Astrocyte of the cerebellum (primary cell): ENCODE measurements around the gene TRIM8.
"Not testable (repeated sequence)": the region's sequence is repeated elsewhere in the genome, so short reads cannot be mapped to it uniquely, and the experiment has no call there.

ENCODE experiments used
- DNase-seq: peaks from one replicate; pipeline ENCODE4 v3.0.0-alpha.2; 2011; ENCODE audit warnings: low read depth
- H3K4me3 ChIP-seq: 2 replicates; pipeline ENCODE4 v1.5.1; 2011; ENCODE audit warnings: mild to moderate bottlenecking, low read depth, low read length, moderate library complexity
- in situ Hi-C: cut with HindIII; loops from 2 replicates; pipeline ENCODE4 v1.10.0; 2017; ENCODE audit warnings: low sequenced_read_pairs
- TF ChIP-seq, protein P1 (sequence below): IDR thresholded peaks from 2 replicates; pipeline ENCODE4 v1.5.1; 2012; ENCODE audit warnings: low read length, low read depth, moderate library complexity, mild to moderate bottlenecking; ENCODE audit errors: missing control alignments

The TRIM8 gene

DNA sequence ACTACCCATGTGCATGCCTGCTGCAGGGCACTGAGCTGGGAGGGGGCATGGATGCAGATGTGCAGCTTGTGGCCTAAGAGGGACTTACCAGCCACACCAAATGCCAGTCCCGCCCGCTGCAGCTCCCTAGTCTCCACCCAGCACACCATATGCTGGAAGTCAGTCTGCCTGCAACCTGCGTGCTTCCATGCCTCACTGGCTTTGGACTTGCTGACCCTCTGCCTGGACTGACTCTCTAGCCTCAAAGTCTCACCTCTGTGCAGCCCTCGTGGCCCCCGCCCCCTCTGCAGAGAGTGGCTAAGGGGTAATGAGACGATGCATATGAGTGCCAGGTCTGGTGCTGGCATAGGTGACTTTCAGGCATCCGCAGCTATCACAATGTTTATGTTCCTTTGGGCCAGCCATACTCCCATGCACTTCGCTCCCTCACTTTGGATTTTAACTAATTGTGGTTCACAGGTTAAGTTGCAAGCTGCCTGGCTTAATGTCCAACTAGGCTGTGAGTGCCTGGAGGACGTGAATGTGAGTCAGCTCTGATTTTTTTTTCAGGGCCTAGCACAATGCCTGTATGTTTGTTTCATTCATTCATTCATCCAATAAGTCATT lies 21.7 kb downstream of the TRIM8 start:
- TF ChIP-seq, protein P1, sequence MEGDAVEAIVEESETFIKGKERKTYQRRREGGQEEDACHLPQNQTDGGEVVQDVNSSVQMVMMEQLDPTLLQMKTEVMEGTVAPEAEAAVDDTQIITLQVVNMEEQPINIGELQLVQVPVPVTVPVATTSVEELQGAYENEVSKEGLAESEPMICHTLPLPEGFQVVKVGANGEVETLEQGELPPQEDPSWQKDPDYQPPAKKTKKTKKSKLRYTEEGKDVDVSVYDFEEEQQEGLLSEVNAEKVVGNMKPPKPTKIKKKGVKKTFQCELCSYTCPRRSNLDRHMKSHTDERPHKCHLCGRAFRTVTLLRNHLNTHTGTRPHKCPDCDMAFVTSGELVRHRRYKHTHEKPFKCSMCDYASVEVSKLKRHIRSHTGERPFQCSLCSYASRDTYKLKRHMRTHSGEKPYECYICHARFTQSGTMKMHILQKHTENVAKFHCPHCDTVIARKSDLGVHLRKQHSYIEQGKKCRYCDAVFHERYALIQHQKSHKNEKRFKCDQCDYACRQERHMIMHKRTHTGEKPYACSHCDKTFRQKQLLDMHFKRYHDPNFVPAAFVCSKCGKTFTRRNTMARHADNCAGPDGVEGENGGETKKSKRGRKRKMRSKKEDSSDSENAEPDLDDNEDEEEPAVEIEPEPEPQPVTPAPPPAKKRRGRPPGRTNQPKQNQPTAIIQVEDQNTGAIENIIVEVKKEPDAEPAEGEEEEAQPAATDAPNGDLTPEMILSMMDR = no peak
- H3K4me3 ChIP-seq = no peak overlapping the region
- DNase-seq = no peak
- in situ Hi-C loops = no loop called here

DNA sequence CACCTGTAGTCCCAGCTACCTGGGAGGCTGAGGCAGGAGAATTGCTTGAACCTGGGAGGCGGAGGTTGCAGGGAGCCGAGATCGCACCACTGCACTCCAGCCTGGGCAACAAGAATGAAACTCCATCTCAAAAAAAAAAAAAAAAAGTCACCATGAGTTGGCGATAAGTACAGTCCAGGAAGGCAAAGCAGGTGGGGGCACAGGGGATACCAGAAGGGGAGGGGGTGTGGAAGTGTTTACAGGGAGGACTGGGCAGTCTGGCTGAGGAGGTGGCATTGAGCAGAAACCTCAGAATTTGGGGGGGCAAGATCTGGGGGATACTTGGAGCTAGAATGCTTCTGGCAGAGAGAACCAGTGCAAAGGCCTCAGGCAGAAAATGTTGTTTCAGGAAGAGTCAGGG lies 23.1 kb downstream of the TRIM8 start:
- in situ Hi-C loops, DNase-seq, H3K4me3 ChIP-seq: not testable (repeated sequence)

DNA sequence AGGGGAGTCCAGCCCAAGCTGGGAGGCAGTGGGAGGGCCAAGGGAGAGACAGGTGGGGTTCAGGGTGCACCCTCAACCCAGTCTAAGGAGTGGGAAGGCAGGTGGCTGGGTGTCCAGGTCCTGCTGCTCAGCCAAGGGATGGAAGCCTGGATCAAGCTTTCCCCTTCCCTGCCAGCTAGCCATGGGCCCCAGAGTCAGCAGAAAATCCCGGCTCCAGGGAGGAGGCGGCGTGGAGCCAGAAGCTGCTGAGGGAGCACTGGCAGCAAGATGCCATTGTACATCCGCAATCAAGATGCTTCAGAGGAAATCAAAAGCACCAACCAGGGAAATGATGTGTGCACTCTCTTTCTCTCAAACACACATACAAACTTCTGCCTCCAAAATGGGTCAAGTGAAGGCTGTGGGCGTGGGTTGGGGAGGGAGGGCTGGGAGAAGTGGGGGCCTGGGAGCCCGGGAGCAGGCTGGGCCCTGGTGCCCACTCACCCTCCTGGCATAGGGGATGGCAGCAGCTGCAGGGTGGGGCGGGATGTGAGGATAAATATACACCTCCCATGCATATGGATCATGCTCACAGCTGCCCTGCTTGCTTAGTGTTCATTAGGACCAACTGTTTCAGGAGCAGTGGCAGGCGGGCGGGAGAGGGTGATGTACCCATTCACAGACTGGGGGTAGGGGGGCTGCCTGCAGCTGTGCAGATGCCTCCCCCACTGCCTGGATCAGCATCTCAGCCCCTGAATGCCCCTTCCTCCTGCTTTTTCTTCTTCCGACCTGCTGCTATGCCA lies 24.2 kb downstream of the TRIM8 start:
- no peak overlapping the region for H3K4me3 ChIP-seq
- no peak for DNase-seq
- in situ Hi-C loops = no loop called here
- TF ChIP-seq, protein P1 = no peak

DNA sequence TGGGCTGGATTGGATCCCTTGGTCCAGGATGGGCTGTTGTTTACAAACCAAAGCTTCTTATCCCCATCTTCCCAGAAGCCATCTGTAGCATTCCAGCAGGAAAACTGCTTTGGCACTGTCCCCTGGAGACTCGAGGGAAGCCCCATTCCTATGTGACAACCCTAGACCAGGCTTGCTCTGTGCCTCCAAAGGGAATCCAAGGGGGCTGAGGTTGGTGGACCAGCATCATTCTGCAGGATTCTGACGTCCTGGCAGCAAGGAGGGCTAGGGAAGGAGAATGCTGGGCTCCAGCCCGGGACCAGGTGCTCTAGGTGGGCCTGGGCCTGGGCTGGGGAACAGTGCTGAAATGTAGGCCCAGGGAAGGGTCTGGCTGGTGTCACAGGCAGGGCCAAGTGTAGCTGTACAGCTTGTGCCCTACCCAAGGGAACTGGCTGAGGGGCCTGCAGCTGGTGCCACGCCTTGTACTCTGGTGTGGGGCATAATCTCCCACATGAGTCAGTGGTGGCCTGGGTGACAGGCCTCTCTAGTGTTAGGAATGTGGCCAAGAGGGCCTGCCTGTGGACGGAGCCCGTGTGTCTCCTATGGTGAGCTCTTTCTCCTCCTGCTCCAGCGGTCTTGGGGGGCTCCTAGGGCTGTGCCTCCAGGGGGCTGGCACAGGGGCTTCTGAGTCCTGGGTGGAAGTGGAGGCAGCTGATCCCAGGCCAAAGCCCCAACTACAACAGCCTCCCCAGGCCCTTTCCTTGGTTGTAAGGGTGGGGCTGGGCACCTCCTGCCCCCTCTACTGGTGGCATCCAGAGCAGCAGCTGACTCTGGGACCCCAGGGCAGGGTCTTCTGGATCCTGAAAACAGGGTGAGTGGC lies 25.2 kb downstream of the TRIM8 start:
- in situ Hi-C loops = no loop called here
- TF ChIP-seq, protein P1 = peak; percentile 58
- no peak overlapping the region for H3K4me3 ChIP-seq
- no peak for DNase-seq

DNA sequence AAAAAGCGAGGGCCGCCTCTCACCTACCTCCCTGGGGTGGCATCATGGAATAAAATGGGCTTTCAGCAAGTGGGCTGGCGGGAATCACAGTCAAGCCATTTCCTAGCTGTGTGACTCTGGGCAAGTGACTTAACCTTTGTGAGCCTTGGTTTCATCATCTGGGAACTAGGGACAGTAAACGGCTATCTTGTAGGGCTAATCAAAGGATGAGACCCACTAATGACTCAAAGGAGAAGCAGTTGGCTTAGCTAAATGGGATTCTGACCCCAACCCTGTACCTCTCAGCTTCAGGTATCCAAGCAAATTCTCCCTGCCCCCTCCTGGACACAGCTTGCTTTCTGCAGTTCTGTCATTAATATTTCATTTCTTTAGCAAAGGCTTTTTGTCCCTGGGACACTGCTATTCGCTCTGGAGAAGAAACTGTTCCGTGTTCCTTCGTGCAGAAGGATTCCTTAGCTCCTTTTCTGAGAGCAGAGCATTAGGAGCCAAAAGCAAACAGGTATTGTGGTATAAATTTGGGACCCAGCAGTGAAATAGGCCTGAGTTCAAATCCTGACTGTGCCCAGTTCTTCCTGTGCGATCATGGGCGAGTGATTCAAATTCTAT lies 25.9 kb downstream of the TRIM8 start:
- in situ Hi-C loops = no loop called here
- TF ChIP-seq, protein P1 = no peak
- no peak overlapping the region for H3K4me3 ChIP-seq
- DNase-seq = no peak

DNA sequence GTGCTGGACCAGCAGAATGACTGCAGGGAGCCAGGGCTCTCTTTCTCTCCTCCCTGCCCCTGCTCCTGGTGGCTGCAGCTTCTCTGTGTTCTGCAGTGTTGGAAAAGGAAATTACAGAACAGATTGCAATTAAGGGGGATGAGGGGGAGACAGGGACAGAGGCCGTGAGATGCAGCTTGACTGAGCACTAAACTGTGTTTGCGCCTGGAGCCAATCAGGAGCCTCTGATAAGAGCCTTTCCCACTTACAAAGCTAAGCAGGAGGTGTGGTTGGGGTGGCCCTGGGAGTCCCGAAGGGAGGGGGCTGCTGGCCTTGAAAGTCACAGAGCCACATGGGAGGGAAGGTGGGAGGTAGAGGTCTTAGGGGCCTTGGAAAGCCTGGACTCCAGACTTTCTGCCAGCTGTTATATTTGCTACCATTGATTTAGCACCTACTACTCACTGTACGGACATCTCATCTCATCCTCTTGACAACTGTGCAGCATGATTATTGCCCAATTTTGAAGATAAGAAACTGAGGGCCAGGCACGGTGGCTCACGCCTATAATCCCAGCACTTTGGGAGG lies 26.7 kb downstream of the TRIM8 start:
- in situ Hi-C loops = no loop called here
- no peak overlapping the region for H3K4me3 ChIP-seq
- no peak for DNase-seq
- TF ChIP-seq, protein P1 = no peak
